HEK293T (cell line): Measurements from ENCODE around the gene GPRIN3.

Source experiments
- CTCF ChIA-PET: fragments of 350-600 bp; formaldehyde crosslinking; extraction: SDS; loops from one replicate; lab custom pipeline; 2021; ENCODE audit warnings: antibody characterized with exemption, inconsistent platforms; lab: Yijun Ruan, JAX
- POLR2A ChIA-PET: fragments of 350-600 bp; formaldehyde crosslinking; extraction: SDS; loops from one replicate; lab custom pipeline; 2020; ENCODE audit warnings: antibody characterized with exemption, inconsistent platforms; lab: Yijun Ruan, JAX
- DNase-seq: peaks from one replicate; pipeline ENCODE4 v3.0.0; 2012; ENCODE audit warnings: mixed read lengths; ENCODE audit errors: extremely low spot score
- ARNT ChIP-seq: fragments of 450-650 bp; IDR thresholded peaks from 2 replicates; pipeline ENCODE4 v1.6.1; 2017; ENCODE audit warnings: mild to moderate bottlenecking
- BHLHE40 ChIP-seq: fragments of 450-650 bp; IDR thresholded peaks from 2 replicates; pipeline ENCODE4 v1.6.1; 2016; ENCODE audit warnings: mild to moderate bottlenecking, moderate library complexity, borderline replicate concordance
- CTBP1 ChIP-seq: fragments of 450-650 bp; IDR thresholded peaks from 2 replicates; pipeline ENCODE4 v1.6.1; 2016; ENCODE audit warnings: borderline replicate concordance
- ELF4 ChIP-seq: fragments of 450-650 bp; IDR thresholded peaks from 2 replicates; pipeline ENCODE4 v1.6.1; 2017; ENCODE audit warnings: antibody characterized with exemption
- FOXA1 ChIP-seq: fragments of 450-650 bp; IDR thresholded peaks from 2 replicates; pipeline ENCODE4 v1.6.1; 2016; ENCODE audit warnings: mild to moderate bottlenecking
- FOXK2 ChIP-seq: fragments of 450-650 bp; IDR thresholded peaks from 2 replicates; pipeline ENCODE4 v1.6.1; 2016; ENCODE audit warnings: mild to moderate bottlenecking
- FOXM1 ChIP-seq: fragments of 450-650 bp; IDR thresholded peaks from 2 replicates; pipeline ENCODE4 v1.6.1; 2017; ENCODE audit warnings: mild to moderate bottlenecking, borderline replicate concordance
- HDGF ChIP-seq: fragments of 450-650 bp; IDR thresholded peaks from 2 replicates; pipeline ENCODE4 v1.6.1; 2017; ENCODE audit warnings: antibody characterized with exemption, borderline replicate concordance
- L3MBTL2 ChIP-seq: fragments of 450-650 bp; conservative IDR thresholded peaks from 2 replicates; pipeline ENCODE4 v1.6.1; 2016; ENCODE audit warnings: mild to moderate bottlenecking
- LEF1 ChIP-seq: fragments of 450-650 bp; IDR thresholded peaks from 2 replicates; pipeline ENCODE4 v1.6.1; 2017; ENCODE audit warnings: mild to moderate bottlenecking, borderline replicate concordance
- NFRKB ChIP-seq: fragments of 450-650 bp; IDR thresholded peaks from 2 replicates; pipeline ENCODE4 v1.6.1; 2016; ENCODE audit warnings: mild to moderate bottlenecking, moderate library complexity
- SP1 ChIP-seq: fragments of 450-650 bp; IDR thresholded peaks from 2 replicates; pipeline ENCODE4 v1.6.1; 2017
- SUZ12 ChIP-seq: fragments of 450-650 bp; IDR thresholded peaks from 2 replicates; pipeline ENCODE4 v1.6.1; 2016; ENCODE audit warnings: mild to moderate bottlenecking
- TARDBP ChIP-seq: fragments of 450-650 bp; IDR thresholded peaks from 2 replicates; pipeline ENCODE4 v1.6.1; 2016
- ZNF384 ChIP-seq: fragments of 450-650 bp; IDR thresholded peaks from 2 replicates; pipeline ENCODE4 v1.6.1; 2016
- TF ChIP-seq, protein P1 (sequence below): fragments of 450-650 bp; IDR thresholded peaks from 2 replicates; pipeline ENCODE4 v1.6.1; 2016

Gene GPRIN3

DNA sequence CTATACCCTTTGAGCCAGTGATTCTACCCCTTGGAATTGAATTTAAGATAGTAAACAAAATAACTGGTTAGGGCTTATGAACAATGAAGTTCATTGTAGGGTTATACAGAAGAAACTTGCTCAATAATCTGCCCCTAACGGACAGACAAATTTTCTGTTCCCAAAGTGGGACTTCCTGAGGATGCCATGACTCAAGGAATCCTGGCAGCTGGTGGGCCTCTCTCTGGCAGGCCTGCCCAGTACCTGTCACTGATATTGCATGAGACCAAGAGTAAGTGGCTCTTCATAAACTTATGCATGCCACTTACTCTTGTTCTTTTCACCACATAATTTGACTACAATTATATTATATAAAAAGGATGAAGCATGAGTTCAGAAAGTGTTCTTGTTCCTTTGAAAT, 41.5 kb downstream of the GPRIN3 start:
- CTCF ChIA-PET = no interaction called here
- no peak for DNase-seq
- POLR2A ChIA-PET = no interaction called here
- TF ChIP-seq LEF1 (no peak), ARNT (no peak), SUZ12 (no peak), NFRKB (no peak), SP1 (no peak), BHLHE40 (no peak), TARDBP (no peak), FOXM1 (no peak), CTBP1 (no peak)
- TF ChIP-seq, protein P1, sequence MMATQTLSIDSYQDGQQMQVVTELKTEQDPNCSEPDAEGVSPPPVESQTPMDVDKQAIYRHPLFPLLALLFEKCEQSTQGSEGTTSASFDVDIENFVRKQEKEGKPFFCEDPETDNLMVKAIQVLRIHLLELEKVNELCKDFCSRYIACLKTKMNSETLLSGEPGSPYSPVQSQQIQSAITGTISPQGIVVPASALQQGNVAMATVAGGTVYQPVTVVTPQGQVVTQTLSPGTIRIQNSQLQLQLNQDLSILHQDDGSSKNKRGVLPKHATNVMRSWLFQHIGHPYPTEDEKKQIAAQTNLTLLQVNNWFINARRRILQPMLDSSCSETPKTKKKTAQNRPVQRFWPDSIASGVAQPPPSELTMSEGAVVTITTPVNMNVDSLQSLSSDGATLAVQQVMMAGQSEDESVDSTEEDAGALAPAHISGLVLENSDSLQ = no peak

DNA sequence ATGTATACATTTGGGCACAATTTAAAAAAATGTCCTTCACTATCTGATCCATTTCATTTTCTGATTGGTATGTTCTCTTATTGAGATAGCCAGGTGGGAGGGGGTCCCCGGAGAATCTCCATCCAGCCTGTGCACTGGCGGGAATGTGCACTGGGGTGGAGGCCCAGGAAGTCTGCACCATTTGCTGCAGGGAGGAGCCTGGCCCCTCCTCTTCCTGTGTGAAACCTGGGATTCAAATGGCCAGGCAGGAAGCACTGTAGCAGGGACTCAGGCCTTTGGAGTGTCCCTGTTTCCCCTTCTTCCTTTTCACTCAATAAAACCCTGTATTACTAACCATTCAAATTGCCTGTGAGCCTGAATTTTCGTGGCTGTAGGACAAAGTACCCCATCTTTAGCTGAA, 44.3 kb downstream of the GPRIN3 start:
- no peak for DNase-seq
- ChIA-PET CTCF (no interaction called here), POLR2A (no interaction called here)
- TF ChIP-seq HDGF = no peak

DNA sequence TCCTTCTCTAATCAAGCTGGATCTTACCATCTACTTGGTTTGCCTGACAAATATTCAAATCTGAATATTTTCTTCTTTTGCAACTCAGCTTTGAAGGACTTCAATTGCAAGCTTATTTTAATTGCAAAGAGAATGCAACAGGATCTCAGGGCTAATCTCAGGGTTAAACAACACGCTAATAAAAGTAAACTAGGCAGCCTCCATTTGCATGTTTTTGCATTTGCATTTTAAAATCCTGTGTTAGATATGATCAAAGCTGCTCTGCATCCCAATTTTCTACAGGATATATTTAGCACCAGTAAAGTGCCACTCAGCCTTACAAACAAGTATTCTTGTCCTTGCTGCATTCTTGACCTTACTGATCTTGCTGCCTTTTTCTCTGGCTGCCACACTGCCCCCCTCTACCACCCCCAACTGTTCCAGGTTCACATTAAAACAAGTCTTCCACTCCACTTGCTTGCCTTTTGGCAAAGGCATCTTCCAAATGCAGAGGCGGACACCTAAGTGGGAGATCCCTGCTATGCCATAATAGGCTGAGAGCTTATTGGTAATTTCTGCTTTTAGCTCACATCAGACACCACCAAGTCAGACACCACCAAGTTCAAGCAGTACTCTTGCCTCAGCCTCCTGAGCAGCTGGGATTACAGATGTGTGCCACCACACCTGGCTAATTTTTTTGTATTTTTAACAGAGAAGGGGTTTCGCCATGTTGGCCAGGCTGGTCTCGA, 48.1 kb downstream of the GPRIN3 start:
- TF ChIP-seq SP1 = no peak
- no peak for TF ChIP-seq FOXA1
- no peak for TF ChIP-seq NFRKB
- TF ChIP-seq BHLHE40 = no peak
- TF ChIP-seq, protein P1 = no peak
- TF ChIP-seq ELF4 = no peak
- no peak for TF ChIP-seq LEF1
- no peak for TF ChIP-seq TARDBP
- TF ChIP-seq L3MBTL2 = no peak
- TF ChIP-seq FOXM1 = no peak
- no peak for TF ChIP-seq FOXK2
- no peak for TF ChIP-seq CTBP1
- TF ChIP-seq SUZ12 = no peak
- ChIA-PET POLR2A (no interaction called here), CTCF (interaction anchor here (1.3 kb wide), 1 partner anchor 40 kb away, joined by 3 read pairs; no protein-coding TSS in a partner anchor)
- DNase-seq = no peak

DNA sequence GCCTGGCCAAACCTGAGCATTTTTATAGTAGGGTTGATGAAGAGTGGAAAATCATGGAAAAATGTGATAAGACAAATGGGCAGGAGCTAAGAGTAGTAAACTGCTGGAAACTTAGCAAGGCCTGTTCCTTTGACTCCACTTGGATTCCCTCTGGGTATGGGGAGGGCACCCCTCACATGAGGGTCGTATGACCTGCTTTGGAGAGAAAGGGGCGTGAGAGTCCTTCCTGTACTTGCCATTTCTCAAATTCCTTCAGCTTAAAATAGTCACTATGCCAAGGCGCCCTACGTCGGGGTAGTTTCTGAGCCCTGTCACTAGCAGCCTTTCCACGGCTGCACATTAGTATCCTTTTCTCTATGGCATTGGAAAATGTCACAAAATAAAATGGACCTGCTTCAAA, 49.1 kb downstream of the GPRIN3 start:
- CTCF ChIA-PET = no interaction called here
- POLR2A ChIA-PET = no interaction called here
- no peak for TF ChIP-seq ELF4
- no peak for TF ChIP-seq ARNT
- no peak for TF ChIP-seq FOXM1
- no peak for TF ChIP-seq NFRKB
- no peak for TF ChIP-seq HDGF
- no peak for TF ChIP-seq TARDBP
- TF ChIP-seq, protein P1 = no peak
- TF ChIP-seq ZNF384 = no peak
- TF ChIP-seq CTBP1 = no peak
- no peak for TF ChIP-seq SUZ12
- TF ChIP-seq LEF1 = no peak
- no peak for TF ChIP-seq L3MBTL2
- no peak for TF ChIP-seq FOXK2
- DNase-seq = no peak

DNA sequence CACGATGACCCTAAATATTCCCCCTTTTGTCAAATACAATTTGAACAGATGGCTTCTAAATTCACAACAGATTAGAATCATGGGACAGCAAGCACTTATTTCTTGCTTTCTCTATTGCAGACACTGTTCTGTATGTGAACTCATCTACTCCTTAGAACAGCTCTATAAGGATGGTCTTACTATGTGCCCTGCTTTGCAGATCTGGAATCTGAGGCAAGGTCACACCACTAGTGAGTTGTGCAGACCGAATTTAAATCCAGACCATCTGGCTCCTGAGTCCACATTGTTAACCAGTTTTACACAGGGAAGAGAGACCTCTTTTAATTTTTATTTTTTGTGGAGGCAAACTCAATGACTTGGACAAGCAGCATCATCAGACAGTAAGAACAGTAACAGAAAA, 50.2 kb downstream of the GPRIN3 start:
- ChIA-PET CTCF (interaction anchor here (1.3 kb wide), 1 partner anchor 31 kb away, joined by 3 read pairs; no protein-coding TSS in a partner anchor), POLR2A (no interaction called here)
- DNase-seq = no peak
- TF ChIP-seq L3MBTL2 (no peak), CTBP1 (no peak), LEF1 (no peak), TARDBP (no peak), BHLHE40 (no peak), ARNT (no peak), SP1 (no peak), FOXA1 (no peak), HDGF (no peak), SUZ12 (no peak), NFRKB (no peak), FOXM1 (no peak)

DNA sequence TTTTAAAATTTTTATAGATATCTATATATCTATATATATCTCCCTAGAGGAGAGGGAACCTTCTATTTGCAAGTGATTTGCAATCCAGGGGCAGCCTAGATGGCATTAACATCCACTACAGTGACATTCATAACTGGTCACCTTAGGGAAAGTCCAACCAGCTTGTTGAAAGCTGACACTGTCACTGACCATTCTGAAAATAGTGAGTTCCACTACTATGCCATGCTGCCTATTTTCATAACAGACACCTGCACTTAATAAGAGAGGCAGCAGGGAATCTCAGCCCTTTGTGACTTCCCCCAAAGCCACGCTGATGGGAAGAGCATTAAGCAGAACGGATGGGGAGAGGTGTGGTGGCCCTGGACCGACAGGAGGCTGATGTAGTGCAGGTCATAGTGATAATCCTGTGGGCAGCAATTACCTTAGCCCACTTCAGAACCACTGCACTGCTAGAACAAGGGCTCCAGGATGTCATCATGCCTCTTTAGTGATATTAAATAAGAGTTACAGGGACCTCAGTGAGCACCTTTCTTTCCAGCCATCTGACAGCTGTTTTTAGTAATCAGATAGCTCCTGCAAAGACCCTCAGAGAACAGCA, 51.3 kb downstream of the GPRIN3 start:
- ChIA-PET POLR2A (interaction anchor here (0.6 kb wide), 1 partner anchor 182 kb away, joined by 3 read pairs; no protein-coding TSS in a partner anchor), CTCF (no interaction called here)
- no peak for DNase-seq
- TF ChIP-seq NFRKB = no peak
- no peak for TF ChIP-seq ARNT
- no peak for TF ChIP-seq FOXM1
- TF ChIP-seq FOXK2 = no peak
